Amniotic epithelial cell (primary cell): Measurements from ENCODE around the gene FBXW4.

Source experiments
- DNase-seq: peaks from one replicate; pipeline ENCODE4 v3.0.0-alpha.2; 2010; ENCODE audit warnings: low read depth

Gene FBXW4

GRCh38 chr10:101695404-101695890 lies 477 bp upstream of the FBXW4 start:
- DNase-seq: no peak

- peak; percentile 51 for DNase-seq
Observed at GRCh38 chr10:101693978-101694673, 844 bp downstream of the FBXW4 start.

- no peak for DNase-seq
Observed at GRCh38 chr10:101693651-101693977, 1.4 kb downstream of the FBXW4 start.

GRCh38 chr10:101691081-101691480 lies 3.9 kb downstream of the FBXW4 start:
- DNase-seq: no peak

GRCh38 chr10:101690461-101690860 lies 4.5 kb downstream of the FBXW4 start:
- DNase-seq: peak; percentile 32

GRCh38 chr10:101687071-101687658 lies 7.8 kb downstream of the FBXW4 start:
- no peak for DNase-seq

- DNase-seq: peak; percentile 60
Observed at GRCh38 chr10:101686133-101686925, 8.6 kb downstream of the FBXW4 start.

GRCh38 chr10:101684782-101685181 lies 10.2 kb downstream of the FBXW4 start:
- no peak for DNase-seq

GRCh38 chr10:101683276-101683675 lies 11.7 kb downstream of the FBXW4 start:
- peak; percentile 33 for DNase-seq

- DNase-seq: peak; percentile 51
Observed at GRCh38 chr10:101682172-101682825, 12.7 kb downstream of the FBXW4 start.

GRCh38 chr10:101676565-101676964 lies 18.4 kb downstream of the FBXW4 start:
- DNase-seq: no peak

- DNase-seq: no peak
Observed at GRCh38 chr10:101675115-101675514, 19.9 kb downstream of the FBXW4 start.

GRCh38 chr10:101672536-101672935 lies 22.4 kb downstream of the FBXW4 start:
- DNase-seq: no peak

- no peak for DNase-seq
Observed at GRCh38 chr10:101671453-101671852, 23.5 kb downstream of the FBXW4 start.

- DNase-seq: no peak
Observed at GRCh38 chr10:101670635-101671034, 24.3 kb downstream of the FBXW4 start.

- DNase-seq: no peak
Observed at GRCh38 chr10:101669181-101669580, 25.8 kb downstream of the FBXW4 start.

GRCh38 chr10:101668566-101668965 lies 26.4 kb downstream of the FBXW4 start:
- no peak for DNase-seq

GRCh38 chr10:101666083-101666482 lies 28.9 kb downstream of the FBXW4 start:
- DNase-seq: no peak

- DNase-seq: no peak
Observed at GRCh38 chr10:101663097-101663496, 31.9 kb downstream of the FBXW4 start.

GRCh38 chr10:101660256-101660655 lies 34.7 kb downstream of the FBXW4 start:
- DNase-seq: no peak

GRCh38 chr10:101658975-101659374 lies 36.0 kb downstream of the FBXW4 start:
- DNase-seq: no peak

GRCh38 chr10:101656890-101657289 lies 38.1 kb downstream of the FBXW4 start:
- DNase-seq: no peak

- peak; percentile 27 for DNase-seq
Observed at GRCh38 chr10:101655570-101655969, 39.4 kb downstream of the FBXW4 start.
